ENCODE data around the gene MYO5C.

Gene MYO5C

GRCh38 chr15:52164631-52165265 lies 130.9 kb downstream of the MYO5C start:
- no peak for DNase-seq

GRCh38 chr15:52163321-52164190 lies 132.0 kb downstream of the MYO5C start:
- no peak for DNase-seq

GRCh38 chr15:52162876-52163275 lies 132.7 kb downstream of the MYO5C start:
- no peak for DNase-seq

GRCh38 chr15:52162260-52162659 lies 133.3 kb downstream of the MYO5C start:
- DNase-seq = no peak

GRCh38 chr15:52161406-52161966 lies 134.1 kb downstream of the MYO5C start:
- no peak for DNase-seq

- DNase-seq = no peak
Observed at GRCh38 chr15:52159645-52160044, 136.0 kb downstream of the MYO5C start.

- DNase-seq = no peak
Observed at GRCh38 chr15:52158084-52158765, 137.4 kb downstream of the MYO5C start.

GRCh38 chr15:52155878-52156277 lies 139.7 kb downstream of the MYO5C start:
- DNase-seq = no peak

GRCh38 chr15:52154896-52155865 lies 140.4 kb downstream of the MYO5C start:
- DNase-seq = no peak

GRCh38 chr15:52153900-52154895 lies 141.4 kb downstream of the MYO5C start:
- no peak for DNase-seq

- no peak for DNase-seq
Observed at GRCh38 chr15:52151353-52151752, 144.3 kb downstream of the MYO5C start.

GRCh38 chr15:52150871-52151270 lies 144.7 kb downstream of the MYO5C start:
- DNase-seq = no peak

- no peak for DNase-seq
Observed at GRCh38 chr15:52150043-52150825, 145.4 kb downstream of the MYO5C start.

- DNase-seq = no peak
Observed at GRCh38 chr15:52148403-52148802, 147.2 kb downstream of the MYO5C start.

GRCh38 chr15:52146776-52147175 lies 148.8 kb downstream of the MYO5C start:
- no peak for DNase-seq

GRCh38 chr15:52146261-52146660 lies 149.3 kb downstream of the MYO5C start:
- DNase-seq = no peak

GRCh38 chr15:52144656-52145178 lies 150.9 kb downstream of the MYO5C start:
- no peak for DNase-seq

- no peak for DNase-seq
Observed at GRCh38 chr15:52143873-52144272, 151.7 kb downstream of the MYO5C start.

Data from SW 1271 (cell line).